Endodermal cell (in vitro differentiated cells): Measurements from ENCODE around the gene KRT84. TPM values are rescaled to one million over a fixed set of nuclear protein-coding genes. Genes with fewer than 3 reads are reported as not detected.

Source experiments
- DNase-seq: peaks from one replicate; pipeline ENCODE4 v3.0.0-alpha.2; 2017
- H3K27ac ChIP-seq: 2 replicates; pipeline ENCODE4 v1.5.1; 2013; ENCODE audit warnings: mild to moderate bottlenecking, low read depth, low read length, moderate library complexity
- H3K27me3 ChIP-seq: 2 replicates; pipeline ENCODE4 v1.6.1; 2013; ENCODE audit warnings: mild to moderate bottlenecking, low read length, moderate library complexity; ENCODE audit not compliant: insufficient read depth, control insufficient read depth, poor library complexity, severe bottlenecking
- H3K36me3 ChIP-seq: 2 replicates; pipeline ENCODE4 v1.7.0; 2013; ENCODE audit warnings: mild to moderate bottlenecking, low read length, moderate library complexity; ENCODE audit not compliant: control insufficient read depth, insufficient read depth
- H3K4me1 ChIP-seq: one replicate; pipeline ENCODE4 v1.7.0; 2013; ENCODE audit warnings: low read length; ENCODE audit not compliant: control insufficient read depth, insufficient read depth
- H3K4me3 ChIP-seq: 2 replicates; pipeline ENCODE4 v1.5.1; 2013; ENCODE audit warnings: mild to moderate bottlenecking, low read length, moderate library complexity
- H3K9ac ChIP-seq: 2 replicates; pipeline ENCODE4 v1.6.1; 2013; ENCODE audit warnings: mild to moderate bottlenecking, low read length, moderate library complexity; ENCODE audit not compliant: poor library complexity, severe bottlenecking; ENCODE audit errors: extremely low read depth
- H3K9me3 ChIP-seq: 2 replicates; pipeline ENCODE4 v1.6.1; 2013; ENCODE audit warnings: mild to moderate bottlenecking, low read length, moderate library complexity; ENCODE audit not compliant: control insufficient read depth
- H3K27ac Mint-ChIP-seq: 2 replicates; pipeline ENCODE4 v1.8.0; 2020; ENCODE audit warnings: mixed read lengths
- H3K27me3 Mint-ChIP-seq: 2 replicates; pipeline ENCODE4 v1.8.0; 2021; ENCODE audit warnings: mild to moderate bottlenecking, mixed read lengths; ENCODE audit not compliant: insufficient read depth
- H3K36me3 Mint-ChIP-seq: 2 replicates; pipeline ENCODE4 v1.8.0; 2020; ENCODE audit warnings: low read depth, mixed read lengths
- H3K4me1 Mint-ChIP-seq: 2 replicates; pipeline ENCODE4 v1.8.0; 2020; ENCODE audit warnings: mixed read lengths
- H3K4me3 Mint-ChIP-seq: 2 replicates; pipeline ENCODE4 v1.8.0; 2020; ENCODE audit warnings: mild to moderate bottlenecking, moderate library complexity, mixed read lengths
- H3K9me3 Mint-ChIP-seq: 2 replicates; pipeline ENCODE4 v1.8.0; 2020; ENCODE audit warnings: mild to moderate bottlenecking, mixed read lengths
- WGBS, 2 experiments: methylation state at CpG; one replicate each; pipeline versions ENCODE4 v1.1.5 to v1.1.7; 2013; ENCODE audit warnings: missing lambda C conversion rate in 2 of 2, mixed read lengths in 1 of 2; ENCODE audit not compliant: insufficient coverage in 1 of 2, insufficient read length in 1 of 2; 5-methylcytosine and 5-hydroxymethylcytosine counted together
- total RNA-seq, 2 donors: library from RNA; stranded (reverse); fragmentation: NEBNext Ultra II Directional in 1 of 2; extraction: Animal tissue kit (Norgen Biotek cat#: 25700) in 1 of 2; gene quantifications; 2 replicates in 1 of 2; 3 replicates in 1 of 2; pipeline ENCODE4 v1.2.1, GENCODE V29; 2021
- TF ChIP-seq, protein P1 (sequence below): fragments of 200-600 bp; sonication (generic); conservative IDR thresholded peaks from 2 replicates; pipeline ENCODE4 v1.5.0; 2021; ENCODE audit warnings: antibody characterized with exemption, mild to moderate bottlenecking

The KRT84 gene
- total RNA-seq, 2 donors from 2014 or later: not detected

DNA sequence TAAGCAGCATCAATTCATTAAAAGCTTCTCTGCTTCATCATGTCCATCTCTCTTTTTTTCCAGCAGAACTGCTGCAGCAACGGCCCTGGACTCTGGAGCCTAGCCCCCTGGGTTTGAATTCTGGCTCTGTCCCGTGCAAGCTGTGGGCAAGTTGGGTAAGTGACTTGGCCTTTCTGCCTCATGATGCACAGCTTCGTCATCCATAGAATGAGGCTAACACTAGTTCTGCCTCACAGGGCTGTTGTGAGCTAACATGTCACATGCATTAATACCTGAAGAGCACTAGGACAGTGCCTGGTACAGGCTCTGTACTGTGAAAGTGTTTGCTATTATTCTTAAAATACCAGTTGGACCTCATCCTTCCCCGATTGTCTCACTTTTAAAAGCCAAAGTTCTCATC, 16.5 kb upstream of the KRT84 start:
- WGBS, 2 experiments: 91% methylated on average over 4 of the region's 4 CpGs
- no peaks in the 10 kb centered on the region for H3K9me3 Mint-ChIP-seq
- H3K27ac ChIP-seq: no peak overlapping the region
- H3K4me3 ChIP-seq: no peak overlapping the region
- no peaks in the 10 kb centered on the region for H3K9me3 ChIP-seq
- DNase-seq: no peak
- no peaks in the 10 kb centered on the region for H3K36me3 ChIP-seq
- no peak overlapping the region for H3K9ac ChIP-seq
- H3K4me3 Mint-ChIP-seq: no peak overlapping the region
- peaks cover 12% of the 10 kb centered on the region for H3K27me3 Mint-ChIP-seq
- H3K36me3 Mint-ChIP-seq: no peaks in the 10 kb centered on the region
- H3K4me1 ChIP-seq: no peaks in the 10 kb centered on the region
- H3K27me3 ChIP-seq: no peaks in the 10 kb centered on the region
- no peak overlapping the region for H3K27ac Mint-ChIP-seq
- TF ChIP-seq, protein P1, sequence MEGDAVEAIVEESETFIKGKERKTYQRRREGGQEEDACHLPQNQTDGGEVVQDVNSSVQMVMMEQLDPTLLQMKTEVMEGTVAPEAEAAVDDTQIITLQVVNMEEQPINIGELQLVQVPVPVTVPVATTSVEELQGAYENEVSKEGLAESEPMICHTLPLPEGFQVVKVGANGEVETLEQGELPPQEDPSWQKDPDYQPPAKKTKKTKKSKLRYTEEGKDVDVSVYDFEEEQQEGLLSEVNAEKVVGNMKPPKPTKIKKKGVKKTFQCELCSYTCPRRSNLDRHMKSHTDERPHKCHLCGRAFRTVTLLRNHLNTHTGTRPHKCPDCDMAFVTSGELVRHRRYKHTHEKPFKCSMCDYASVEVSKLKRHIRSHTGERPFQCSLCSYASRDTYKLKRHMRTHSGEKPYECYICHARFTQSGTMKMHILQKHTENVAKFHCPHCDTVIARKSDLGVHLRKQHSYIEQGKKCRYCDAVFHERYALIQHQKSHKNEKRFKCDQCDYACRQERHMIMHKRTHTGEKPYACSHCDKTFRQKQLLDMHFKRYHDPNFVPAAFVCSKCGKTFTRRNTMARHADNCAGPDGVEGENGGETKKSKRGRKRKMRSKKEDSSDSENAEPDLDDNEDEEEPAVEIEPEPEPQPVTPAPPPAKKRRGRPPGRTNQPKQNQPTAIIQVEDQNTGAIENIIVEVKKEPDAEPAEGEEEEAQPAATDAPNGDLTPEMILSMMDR: no peak
- peaks cover 12% of the 10 kb centered on the region for H3K4me1 Mint-ChIP-seq

DNA sequence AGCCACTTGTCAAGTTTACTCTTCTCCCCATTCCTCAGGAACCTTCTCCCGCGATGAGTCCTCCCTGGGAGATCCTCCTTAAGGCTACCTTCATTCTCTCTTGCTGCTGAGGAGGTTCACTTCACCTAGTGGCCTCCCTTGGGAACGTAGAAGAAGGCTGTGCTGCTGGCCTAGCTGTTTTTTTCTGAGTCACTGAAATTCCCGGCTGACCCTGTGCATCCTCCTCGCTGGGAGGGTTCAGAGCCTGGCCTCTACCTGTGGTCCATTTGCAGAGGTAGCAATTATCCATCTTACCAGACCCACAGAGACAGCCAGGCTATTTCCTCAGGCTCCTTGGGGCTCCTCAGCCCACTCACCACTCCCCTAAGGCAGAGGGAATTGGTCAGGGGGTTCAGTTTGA, 16.1 kb upstream of the KRT84 start:
- Histone ChIP-seq H3K27me3 (no peaks in the 10 kb centered on the region), H3K9me3 (no peaks in the 10 kb centered on the region), H3K27ac (no peak overlapping the region), H3K4me3 (no peak overlapping the region), H3K4me1 (no peaks in the 10 kb centered on the region), H3K9ac (no peak overlapping the region), H3K36me3 (no peaks in the 10 kb centered on the region)
- peaks cover 12% of the 10 kb centered on the region for H3K27me3 Mint-ChIP-seq
- no peaks in the 10 kb centered on the region for H3K9me3 Mint-ChIP-seq
- 82 to 87% methylated on average over 5 of the region's 5 CpGs for WGBS, 2 experiments
- DNase-seq: no peak
- H3K4me3 Mint-ChIP-seq: no peak overlapping the region
- TF ChIP-seq, protein P1: no peak
- H3K4me1 Mint-ChIP-seq: peaks cover 12% of the 10 kb centered on the region
- H3K36me3 Mint-ChIP-seq: no peaks in the 10 kb centered on the region
- H3K27ac Mint-ChIP-seq: no peak overlapping the region

DNA sequence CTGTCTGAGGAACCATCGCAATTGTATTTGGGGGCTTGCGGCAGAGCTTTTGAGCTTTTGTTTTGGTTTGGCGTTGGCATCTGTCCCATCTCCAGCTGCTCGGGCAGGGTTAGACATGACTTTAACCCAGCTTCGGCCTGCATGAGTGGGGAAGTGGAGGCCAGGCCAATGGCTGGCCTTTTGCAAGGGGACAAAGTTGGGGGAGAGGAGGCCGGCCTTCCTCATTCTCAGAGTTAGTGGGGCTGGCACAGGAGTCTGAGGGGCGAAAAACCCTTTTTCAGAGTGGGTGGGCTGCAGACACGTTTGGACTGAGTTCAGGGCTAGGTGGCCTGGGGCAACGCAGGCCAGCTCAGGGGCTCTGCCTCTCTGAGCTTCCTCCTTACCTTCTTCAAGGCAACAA, 15.5 kb upstream of the KRT84 start:
- no peaks in the 10 kb centered on the region for H3K27me3 ChIP-seq
- Mint-ChIP-seq H3K4me1 (peaks cover 12% of the 10 kb centered on the region), H3K4me3 (no peak overlapping the region), H3K9me3 (no peaks in the 10 kb centered on the region), H3K36me3 (no peaks in the 10 kb centered on the region), H3K27ac (no peak overlapping the region), H3K27me3 (peaks cover 12% of the 10 kb centered on the region)
- 89 to 96% methylated on average over 5 to 9 of the region's 9 CpGs for WGBS, 2 experiments
- no peaks in the 10 kb centered on the region for H3K9me3 ChIP-seq
- no peak for DNase-seq
- H3K9ac ChIP-seq: no peak overlapping the region
- TF ChIP-seq, protein P1: no peak
- no peak overlapping the region for H3K4me3 ChIP-seq
- no peaks in the 10 kb centered on the region for H3K36me3 ChIP-seq
- H3K27ac ChIP-seq: no peak overlapping the region
- no peaks in the 10 kb centered on the region for H3K4me1 ChIP-seq
